Liver (tissue), 9 donors: ENCODE data around the gene LPIN3. TPM values are rescaled to one million over a fixed set of nuclear protein-coding genes. Genes with fewer than 3 reads are reported as not detected.

ENCODE experiments used
- DNase-seq: peaks from one replicate; pipeline ENCODE4 v3.0.0-alpha.2; 2017; ENCODE audit warnings: low spot score
- H3K27ac ChIP-seq, 2 donors: one replicate each; pipeline ENCODE4 v1.7.0; 2013; ENCODE audit warnings: inconsistent platforms in 2 of 2, low read length in 2 of 2, control low read depth in 1 of 2, low read depth in 1 of 2, mild to moderate bottlenecking in 1 of 2
- H3K27me3 ChIP-seq, 4 donors: one replicate each; pipeline versions ENCODE4 v1.6.1 to v1.7.0; 2013; ENCODE audit warnings: low read length in 3 of 4, inconsistent platforms in 1 of 4, mild to moderate bottlenecking in 1 of 4, moderate library complexity in 1 of 4; ENCODE audit not compliant: control insufficient read depth in 4 of 4, insufficient read depth in 4 of 4
- H3K36me3 ChIP-seq, 4 donors: one replicate each; pipeline versions ENCODE4 v1.6.1 to v1.7.0; 2013; ENCODE audit warnings: low read length in 3 of 4, mild to moderate bottlenecking in 3 of 4, low read depth in 1 of 4, moderate library complexity in 1 of 4; ENCODE audit not compliant: control insufficient read depth in 4 of 4, insufficient read depth in 3 of 4
- H3K4me1 ChIP-seq, 4 donors: one replicate each; pipeline versions ENCODE4 v1.6.1 to v1.7.0; 2013; ENCODE audit warnings: low read length in 3 of 4, mild to moderate bottlenecking in 3 of 4, moderate library complexity in 1 of 4; ENCODE audit not compliant: control insufficient read depth in 4 of 4, insufficient read depth in 4 of 4
- H3K4me3 ChIP-seq, 3 donors: one replicate each; pipeline versions ENCODE4 v1.6.1 to v1.7.0; 2013; ENCODE audit warnings: low read length in 3 of 3, control low read depth in 1 of 3, low read depth in 1 of 3, mild to moderate bottlenecking in 1 of 3
- H3K9ac ChIP-seq, 2 donors: one replicate each; pipeline ENCODE4 v1.7.0; 2013; ENCODE audit warnings: low read length in 2 of 2, mild to moderate bottlenecking in 2 of 2, moderate library complexity in 2 of 2, control low read depth in 1 of 2, low read depth in 1 of 2
- H3K9me3 ChIP-seq, 4 donors: one replicate each; pipeline versions ENCODE4 v1.6.1 to v1.7.0; 2013; ENCODE audit warnings: low read length in 3 of 4; ENCODE audit not compliant: control insufficient read depth in 4 of 4
- ATF3 ChIP-seq: IDR thresholded peaks from 2 replicates; pipeline ENCODE4 v1.6.1; 2016; ENCODE audit warnings: antibody characterized with exemption
- CTCF ChIP-seq: fragments of 150-350 bp; IDR thresholded peaks from 2 replicates; pipeline ENCODE4 v1.5.1; 2017; ENCODE audit warnings: improper control_type of control experiment, low read depth, low read length; ENCODE audit not compliant: missing input control
- EGR1 ChIP-seq, 2 donors: IDR thresholded peaks; 2 replicates each; pipeline ENCODE4 v1.6.1; 2016 to 2018; ENCODE audit warnings: antibody characterized with exemption in 2 of 2, low read depth in 2 of 2
- FOXA1 ChIP-seq: IDR thresholded peaks from 2 replicates; pipeline ENCODE4 v1.6.1; 2016; ENCODE audit warnings: antibody characterized with exemption
- FOXA2 ChIP-seq: IDR thresholded peaks from 2 replicates; pipeline ENCODE4 v1.6.1; 2016; ENCODE audit warnings: antibody characterized with exemption
- GABPA ChIP-seq, 2 donors: IDR thresholded peaks in 1 of 2; conservative IDR thresholded peaks in 1 of 2; 2 replicates each; pipeline ENCODE4 v1.6.1; 2016; ENCODE audit warnings: antibody characterized with exemption in 2 of 2, mild to moderate bottlenecking in 1 of 2, moderate library complexity in 1 of 2
- HNF4A ChIP-seq, 2 donors: conservative IDR thresholded peaks; 2 replicates each; pipeline ENCODE4 v1.6.1; 2016; ENCODE audit warnings: antibody characterized with exemption in 2 of 2, mild to moderate bottlenecking in 2 of 2
- HNF4G ChIP-seq: IDR thresholded peaks from 2 replicates; pipeline ENCODE4 v1.6.1; 2016; ENCODE audit warnings: antibody characterized with exemption
- JUND ChIP-seq, 2 donors: IDR thresholded peaks; 2 replicates each; pipeline ENCODE4 v1.6.1; 2016; ENCODE audit warnings: antibody characterized with exemption in 2 of 2
- MAX ChIP-seq: IDR thresholded peaks from 2 replicates; pipeline ENCODE4 v1.6.1; 2016; ENCODE audit warnings: antibody characterized with exemption
- NR2F2 ChIP-seq: IDR thresholded peaks from 2 replicates; pipeline ENCODE4 v1.6.1; 2016; ENCODE audit warnings: antibody characterized with exemption
- RAD21 ChIP-seq, 2 donors: IDR thresholded peaks; 2 replicates each; pipeline ENCODE4 v1.6.1; 2016; ENCODE audit warnings: antibody characterized with exemption in 2 of 2, mild to moderate bottlenecking in 2 of 2
- REST ChIP-seq: IDR thresholded peaks from 2 replicates; pipeline ENCODE4 v1.6.1; 2016; ENCODE audit warnings: antibody characterized with exemption, mild to moderate bottlenecking
- RXRA ChIP-seq, 2 donors: IDR thresholded peaks; 2 replicates each; pipeline ENCODE4 v1.6.1; 2017 to 2018; ENCODE audit warnings: antibody characterized with exemption in 2 of 2, mild to moderate bottlenecking in 1 of 2
- SP1 ChIP-seq: IDR thresholded peaks from 2 replicates; pipeline ENCODE4 v1.6.1; 2018; ENCODE audit warnings: antibody characterized with exemption, mild to moderate bottlenecking
- TAF1 ChIP-seq: conservative IDR thresholded peaks from 2 replicates; pipeline ENCODE4 v1.6.1; 2016; ENCODE audit warnings: antibody characterized with exemption, mild to moderate bottlenecking
- YY1 ChIP-seq: IDR thresholded peaks from 2 replicates; pipeline ENCODE4 v1.6.1; 2016; ENCODE audit warnings: antibody characterized with exemption, mild to moderate bottlenecking
- WGBS: extraction: QIAGEN DNeasy Blood & Tissue Kit; methylation state at CpG from one replicate; pipeline ENCODE4 v1.1.7; 2013; 5-methylcytosine and 5-hydroxymethylcytosine counted together
- polyA plus RNA-seq, 2 donors: library from polyadenylated mRNA; stranded (reverse) in 1 of 2; unstranded in 1 of 2; fragments of 200-250 nt in 1 of 2; fragments of >200 nt in 1 of 2; fragmentation: Nextera tagmentation in 1 of 2; extraction: Ambion mirVana in 1 of 2; gene quantifications; one replicate each; pipeline versions ENCODE4 v1.2.1 to v1.2.3, GENCODE V29; 2013 to 2015
- total RNA-seq, 2 donors: library from RNA; depleted of rRNA; stranded (reverse); fragments of >200 nt; gene quantifications; one replicate each; pipeline ENCODE4 v1.2.3, GENCODE V29; 2014
- TF ChIP-seq, protein P1 (sequence below): IDR thresholded peaks from 2 replicates; pipeline ENCODE4 v1.6.1; 2016; ENCODE audit warnings: antibody characterized with exemption
- donor health status: healthy.
- donor health status: healthy.
- donor health status: healthy.
- donor health status: healthy.
- donor health status: healthy.

LPIN3 gene
- total and polyA plus RNA-seq, 4 donors: 1.5 to 32.4 (median 13.4) TPM

- TF ChIP-seq EGR1 (IDR thresholded peaks at IDR 0.05; ENCODE audit: low read depth in 2 of 2): no peak
Observed at GRCh38 chr20:41329435-41330342, 10.9 kb upstream of the LPIN3 start (continued).

GRCh38 chr20:41330343-41330720 is 10.3 kb upstream of the LPIN3 start:
- Histone ChIP-seq H3K27ac (no peak overlapping the region), H3K4me1 (no peaks in the 10 kb centered on the region), H3K27me3 (no peaks in the 10 kb centered on the region), H3K9me3 (no peaks in the 10 kb centered on the region), H3K9ac (no peak overlapping the region), H3K36me3 (no peaks in the 10 kb centered on the region), H3K4me3 (no peak overlapping the region)
- TF ChIP-seq JUND (IDR thresholded peaks at IDR 0.05) (no peak), RAD21 (IDR thresholded peaks at IDR 0.05) (no peak), REST (no peak), HNF4G (no peak), EGR1 (IDR thresholded peaks at IDR 0.05; ENCODE audit: low read depth in 2 of 2) (no peak), HNF4A (conservative IDR thresholded peaks at IDR 0.05) (no peak), GABPA (IDR thresholded peaks at IDR 0.05 in 1 of 2, conservative IDR thresholded peaks at IDR 0.05 in 1 of 2) (no peak), RXRA (IDR thresholded peaks at IDR 0.05) (no peak), TAF1 (no peak), ATF3 (no peak), SP1 (no peak), FOXA1 (no peak), FOXA2 (no peak), MAX (no peak), CTCF (no peak), YY1 (no peak), NR2F2 (no peak)
- TF ChIP-seq, protein P1, sequence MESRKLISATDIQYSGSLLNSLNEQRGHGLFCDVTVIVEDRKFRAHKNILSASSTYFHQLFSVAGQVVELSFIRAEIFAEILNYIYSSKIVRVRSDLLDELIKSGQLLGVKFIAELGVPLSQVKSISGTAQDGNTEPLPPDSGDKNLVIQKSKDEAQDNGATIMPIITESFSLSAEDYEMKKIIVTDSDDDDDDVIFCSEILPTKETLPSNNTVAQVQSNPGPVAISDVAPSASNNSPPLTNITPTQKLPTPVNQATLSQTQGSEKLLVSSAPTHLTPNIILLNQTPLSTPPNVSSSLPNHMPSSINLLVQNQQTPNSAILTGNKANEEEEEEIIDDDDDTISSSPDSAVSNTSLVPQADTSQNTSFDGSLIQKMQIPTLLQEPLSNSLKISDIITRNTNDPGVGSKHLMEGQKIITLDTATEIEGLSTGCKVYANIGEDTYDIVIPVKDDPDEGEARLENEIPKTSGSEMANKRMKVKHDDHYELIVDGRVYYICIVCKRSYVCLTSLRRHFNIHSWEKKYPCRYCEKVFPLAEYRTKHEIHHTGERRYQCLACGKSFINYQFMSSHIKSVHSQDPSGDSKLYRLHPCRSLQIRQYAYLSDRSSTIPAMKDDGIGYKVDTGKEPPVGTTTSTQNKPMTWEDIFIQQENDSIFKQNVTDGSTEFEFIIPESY: no peak
- DNase-seq: no peak
- 92% methylated on average over 5 of the region's 5 CpGs for WGBS
